ES-I3 (cell line): ENCODE measurements around the gene SYVN1.
A peak's percentile ranks its signal among the peaks of the same experiment; 100 is the strongest.
"Not testable (repeated sequence)": the region's sequence is repeated elsewhere in the genome, so short reads cannot be mapped to it uniquely, and the experiment has no call there.

Experiments
- H3K36me3 ChIP-seq: 2 replicates; pipeline ENCODE4 v1.6.1; 2013; ENCODE audit warnings: mild to moderate bottlenecking, low read length, control low read depth, moderate library complexity; ENCODE audit not compliant: insufficient read depth
- H3K4me1 ChIP-seq: 2 replicates; pipeline ENCODE4 v1.6.1; 2013; ENCODE audit warnings: mild to moderate bottlenecking, control low read depth, low read length; ENCODE audit not compliant: insufficient read depth
- H3K9ac ChIP-seq: 2 replicates; pipeline ENCODE4 v1.6.1; 2013; ENCODE audit warnings: low read depth, mild to moderate bottlenecking, low read length, moderate library complexity
- H3K9me3 ChIP-seq: 2 replicates; pipeline ENCODE4 v1.6.1; 2013; ENCODE audit warnings: mild to moderate bottlenecking, low read length, moderate library complexity; ENCODE audit not compliant: control insufficient read depth, insufficient read depth

The SYVN1 gene

GRCh38 chr11:65134240-65134951 is at the start of gene SYVN1:
Gene SYVN1 (minus strand): TSS chr11:65134519. CDS start chr11:65133601, 918 bp downstream.
- Histone ChIP-seq H3K36me3 (peaks cover 8% of the 10 kb centered on the region; the same call in 1 of the 2 replicates), H3K4me1 (no peaks in the 10 kb centered on the region), H3K9ac (peak within 1 kb of the TSS; percentile 85), H3K9me3 (no peaks in the 10 kb centered on the region)

- H3K9ac ChIP-seq, result peak overlapping the region; percentile 77
Measured at GRCh38 chr11:65183201-65183891, 49.0 kb upstream of the SYVN1 start.

GRCh38 chr11:65182258-65183170 is 48.2 kb upstream of the SYVN1 start:
- H3K36me3 ChIP-seq, result peaks cover 9% of the 10 kb centered on the region; the same call in 1 of the 2 replicates
- peaks cover 14% of the 10 kb centered on the region for H3K4me1 ChIP-seq
- H3K9ac ChIP-seq, result peak overlapping the region; percentile 77
- no peaks in the 10 kb centered on the region for H3K9me3 ChIP-seq

More at GRCh38 chr11:65183201-65183891, 49.0 kb upstream of the SYVN1 start:
- H3K4me1 ChIP-seq, result peaks cover 14% of the 10 kb centered on the region
- H3K36me3 ChIP-seq, result peaks cover 9% of the 10 kb centered on the region; the same call in 1 of the 2 replicates
- no peaks in the 10 kb centered on the region for H3K9me3 ChIP-seq

- Histone ChIP-seq H3K9ac (peak within 1 kb of the TSS; percentile 77), H3K4me1 (peaks cover 14% of the 10 kb centered on the region), H3K9me3 (no peaks in the 10 kb centered on the region), H3K36me3 (0 out of 2 replicates have a peak, but pooled peaks cover 3% of the 10 kb centered on the region)
Measured at GRCh38 chr11:65181569-65182257, 47.4 kb upstream of the SYVN1 start, which contains the start of gene CAPN1. Gene CAPN1 (plus strand): TSS chr11:65181928. CDS start chr11:65182702, 774 bp downstream.

- H3K36me3 ChIP-seq, result no peaks in the 10 kb centered on the region
- peaks cover 14% of the 10 kb centered on the region for H3K4me1 ChIP-seq
- H3K9ac ChIP-seq, result peak overlapping the region; percentile 61
- no peaks in the 10 kb centered on the region for H3K9me3 ChIP-seq
Measured at GRCh38 chr11:65180877-65181568, 46.7 kb upstream of the SYVN1 start.

- not testable (repeated sequence) for H3K9me3 ChIP-seq, H3K4me1 ChIP-seq, H3K9ac ChIP-seq, H3K36me3 ChIP-seq
Measured at GRCh38 chr11:65174571-65175010, 40.3 kb upstream of the SYVN1 start.

- H3K9ac ChIP-seq, result no peak overlapping the region
- no peaks in the 10 kb centered on the region for H3K9me3 ChIP-seq
- no peaks in the 10 kb centered on the region for H3K36me3 ChIP-seq
- H3K4me1 ChIP-seq, result peaks cover 14% of the 10 kb centered on the region
Measured at GRCh38 chr11:65172600-65172999, 38.3 kb upstream of the SYVN1 start.

GRCh38 chr11:65170058-65170534 is 35.8 kb upstream of the SYVN1 start, which contains the start of gene SPDYC:
Gene SPDYC (plus strand): TSS chr11:65170233. CDS start chr11:65171358, 1,125 bp downstream.
- no peaks in the 10 kb centered on the region for H3K36me3 ChIP-seq
- H3K9me3 ChIP-seq, result no peaks in the 10 kb centered on the region
- peak within 1 kb of the TSS; percentile 49; the same call in 1 of the 2 replicates for H3K9ac ChIP-seq
- peaks cover 14% of the 10 kb centered on the region for H3K4me1 ChIP-seq

GRCh38 chr11:65169164-65169641 is 34.9 kb upstream of the SYVN1 start:
- Histone ChIP-seq H3K36me3 (no peaks in the 10 kb centered on the region), H3K4me1 (peaks cover 14% of the 10 kb centered on the region), H3K9ac (no peak overlapping the region), H3K9me3 (no peaks in the 10 kb centered on the region)

GRCh38 chr11:65167656-65168055 is 33.3 kb upstream of the SYVN1 start:
- H3K4me1 ChIP-seq, result peaks cover 14% of the 10 kb centered on the region
- no peak overlapping the region for H3K9ac ChIP-seq
- no peaks in the 10 kb centered on the region for H3K36me3 ChIP-seq
- H3K9me3 ChIP-seq, result no peaks in the 10 kb centered on the region

- Histone ChIP-seq H3K9ac (no peak overlapping the region), H3K9me3 (no peaks in the 10 kb centered on the region)
Measured at GRCh38 chr11:65166893-65167292, 32.6 kb upstream of the SYVN1 start.

GRCh38 chr11:65165410-65166317 is 31.3 kb upstream of the SYVN1 start:
- no peaks in the 10 kb centered on the region for H3K9me3 ChIP-seq
- H3K9ac ChIP-seq, result no peak overlapping the region
- peaks cover 14% of the 10 kb centered on the region for H3K4me1 ChIP-seq
- no peaks in the 10 kb centered on the region for H3K36me3 ChIP-seq

More at GRCh38 chr11:65166893-65167292, 32.6 kb upstream of the SYVN1 start:
- Histone ChIP-seq H3K4me1 (peaks cover 14% of the 10 kb centered on the region), H3K36me3 (no peaks in the 10 kb centered on the region)
